Lung microvascular endothelial cell (primary cell): ENCODE data around the gene ARL2BP. TPM values are rescaled to one million over a fixed set of nuclear protein-coding genes. Genes with fewer than 3 reads are reported as not detected.

Experiments used
- DNase-seq, 2 donors: peaks; one replicate each; pipeline versions ENCODE4 v3.0.0 to v3.0.0-alpha.2; 2010; ENCODE audit warnings: low read depth in 2 of 2
- total RNA-seq: library from RNA; depleted of rRNA; stranded (reverse); fragments of >200 nt; gene quantifications from 2 replicates; pipeline ENCODE4 v1.2.1, GENCODE V29; 2014

Gene ARL2BP
- total RNA-seq, 1 donor from 2014 or later, result 40.3 TPM

DNA sequence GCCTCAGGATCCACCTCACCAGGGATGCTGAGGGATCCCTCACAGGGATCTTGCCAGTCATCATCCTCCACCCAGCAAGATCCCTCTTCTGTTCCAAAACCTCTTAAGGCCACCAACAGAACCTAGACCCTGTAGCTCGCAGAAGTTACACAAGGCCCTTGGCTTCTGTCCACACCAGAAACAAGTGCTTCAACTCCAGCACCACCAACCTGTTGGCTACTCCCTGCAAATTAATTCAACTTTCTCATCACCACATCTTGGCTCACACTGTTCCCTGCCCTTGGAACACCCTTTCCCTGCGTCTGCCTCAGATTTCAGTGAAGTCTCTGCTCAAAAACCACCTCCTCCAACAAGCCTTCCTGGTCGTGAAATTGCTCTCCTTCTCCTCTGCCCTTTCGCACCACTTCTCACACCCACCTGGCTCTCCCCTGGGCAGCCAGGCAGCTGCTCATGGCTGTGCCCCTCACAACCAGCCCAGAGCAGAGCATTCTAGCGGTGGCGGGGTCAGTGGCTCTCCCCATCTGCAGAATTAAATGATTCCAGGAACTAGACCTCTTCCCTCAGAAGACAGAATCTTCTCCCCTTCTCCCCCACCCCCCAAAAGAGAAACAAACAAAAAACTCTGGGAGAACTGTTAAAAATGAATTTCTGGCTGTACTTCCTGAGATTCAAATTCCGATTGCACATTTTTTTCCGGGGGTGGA is 37.6 kb downstream of the ARL2BP start:
- no peak for DNase-seq

DNA sequence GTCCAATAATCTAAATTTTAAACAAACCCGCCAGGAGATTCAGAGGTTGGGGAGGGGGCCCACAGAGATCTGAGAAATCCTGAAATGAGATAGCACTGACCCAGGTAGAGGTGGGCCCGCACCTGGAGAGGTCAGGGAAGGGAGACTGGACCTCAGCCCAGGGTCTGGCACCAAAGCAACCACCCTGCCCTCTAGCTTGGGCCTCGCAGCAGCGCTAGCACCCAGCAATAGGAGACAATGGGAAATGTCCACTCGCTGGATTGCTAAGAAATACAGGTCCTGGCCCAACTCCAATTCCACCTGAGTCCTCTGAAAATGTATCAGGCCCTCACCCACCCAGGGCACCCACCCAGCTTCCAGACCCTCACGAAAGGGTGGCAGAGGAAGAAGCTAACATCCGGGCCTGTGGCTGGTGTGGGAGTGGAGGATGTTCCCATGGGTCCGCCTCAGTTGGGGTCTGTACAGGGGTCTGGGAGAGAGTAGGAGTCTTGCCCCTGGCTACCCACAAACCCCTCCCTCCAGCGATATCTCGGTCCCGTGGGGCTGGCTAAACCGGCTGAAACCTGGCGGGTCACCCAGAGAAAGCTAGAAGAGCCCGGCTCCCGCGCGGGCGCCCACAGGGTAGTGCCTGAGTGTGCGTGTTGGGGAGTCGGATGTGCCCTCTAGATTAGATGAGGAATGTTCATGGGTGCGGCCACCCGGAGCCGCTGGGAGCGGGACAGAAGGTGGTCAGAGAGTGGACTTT is 38.3 kb downstream of the ARL2BP start:
- DNase-seq, result no peak

DNA sequence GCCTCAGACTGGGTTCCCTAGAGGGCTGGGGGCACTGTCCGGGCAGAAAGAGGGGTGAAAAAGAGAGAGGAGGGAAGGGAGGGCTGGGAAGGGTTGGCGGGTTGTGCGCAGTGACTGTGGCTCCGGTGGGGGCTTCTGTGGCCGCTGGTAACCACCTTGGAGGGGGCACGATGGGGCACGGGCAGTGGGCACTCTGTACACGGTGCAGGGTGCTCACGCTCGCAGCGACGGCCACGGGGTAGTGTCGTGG is 38.8 kb downstream of the ARL2BP start:
- DNase-seq, result no peak

DNA sequence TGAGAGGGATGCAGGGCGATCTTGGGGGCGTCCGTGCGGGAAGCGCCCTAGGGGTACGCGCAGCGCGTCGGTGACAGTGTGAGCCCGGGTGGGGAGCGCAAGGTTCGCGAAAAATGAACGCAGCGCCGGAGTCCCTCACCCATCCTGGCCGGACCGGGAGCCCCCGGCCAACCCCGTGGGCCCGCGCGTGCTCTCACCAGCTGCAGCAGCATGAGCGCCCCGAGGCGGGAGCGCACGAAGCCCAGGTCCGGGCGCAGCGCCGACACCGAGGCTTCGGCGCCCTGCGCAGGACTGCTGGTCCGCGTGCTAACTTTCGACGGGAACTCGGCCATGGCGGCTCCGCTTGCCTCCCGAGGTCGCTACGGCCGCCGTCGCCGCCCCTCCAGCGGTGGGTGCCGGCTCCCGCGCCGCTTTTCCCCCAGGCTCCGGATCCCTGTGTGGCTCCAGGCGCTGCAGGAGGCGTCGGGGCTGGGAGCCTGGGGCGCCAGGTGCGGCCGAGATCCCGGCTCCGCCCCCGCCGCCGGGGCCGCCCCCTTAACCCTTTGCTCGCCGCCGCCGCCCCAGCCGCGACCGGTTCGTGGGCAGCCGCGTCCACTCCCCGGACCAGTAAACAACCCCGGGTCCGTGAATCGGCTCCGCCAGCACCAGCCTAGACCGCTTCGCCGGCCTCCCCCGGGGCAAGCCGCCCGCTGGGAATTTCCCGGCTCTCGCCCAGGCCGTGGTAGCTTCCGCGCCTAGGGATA is 39.3 kb downstream of the ARL2BP start, which contains the start of gene PLLP:
Gene PLLP (minus strand): TSS at position 464 of the 743 bp plus-strand sequence. CDS start 132 bp downstream, at position 332.
- DNase-seq, result peak; percentile 57 to 62

DNA sequence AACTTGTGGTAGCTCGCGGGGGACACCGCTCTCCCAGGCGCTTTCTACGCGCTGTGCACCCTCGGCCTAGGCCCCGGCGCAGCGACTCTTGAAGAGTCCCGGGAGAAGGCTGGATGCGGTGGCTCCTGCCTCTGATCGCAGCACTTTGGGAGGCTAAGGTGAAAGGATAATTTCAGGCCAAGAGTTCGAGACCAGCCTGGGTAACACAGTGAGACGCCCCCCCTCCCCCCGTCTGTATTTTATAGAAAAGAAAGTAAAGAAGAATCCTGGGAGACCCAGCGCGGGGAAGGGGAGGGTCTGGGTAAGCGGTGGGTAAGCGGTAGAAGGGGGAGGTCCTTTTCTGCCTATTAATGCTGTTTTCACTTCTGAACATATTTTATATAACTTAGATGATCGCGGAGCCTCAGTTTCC is 39.9 kb downstream of the ARL2BP start:
- DNase-seq, result no peak

DNA sequence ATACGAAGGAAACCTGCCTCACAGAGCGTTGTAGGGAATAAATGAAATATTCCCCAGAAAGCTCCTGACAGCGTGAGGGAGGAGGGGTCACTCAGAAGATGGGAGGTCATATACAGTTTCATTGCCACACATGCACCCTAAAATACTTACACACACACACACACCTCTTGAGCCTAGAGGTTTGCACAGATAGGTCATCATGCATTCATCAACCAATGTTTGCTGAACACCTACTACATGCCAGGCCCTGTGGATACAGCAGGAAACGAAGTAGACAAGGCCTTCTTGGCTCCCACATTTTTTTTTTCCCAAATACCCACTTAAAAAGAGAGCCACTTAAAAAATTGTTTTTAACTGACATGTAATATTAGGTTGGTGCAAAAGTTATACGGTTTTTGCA is 40.3 kb downstream of the ARL2BP start:
- DNase-seq, result no peak

DNA sequence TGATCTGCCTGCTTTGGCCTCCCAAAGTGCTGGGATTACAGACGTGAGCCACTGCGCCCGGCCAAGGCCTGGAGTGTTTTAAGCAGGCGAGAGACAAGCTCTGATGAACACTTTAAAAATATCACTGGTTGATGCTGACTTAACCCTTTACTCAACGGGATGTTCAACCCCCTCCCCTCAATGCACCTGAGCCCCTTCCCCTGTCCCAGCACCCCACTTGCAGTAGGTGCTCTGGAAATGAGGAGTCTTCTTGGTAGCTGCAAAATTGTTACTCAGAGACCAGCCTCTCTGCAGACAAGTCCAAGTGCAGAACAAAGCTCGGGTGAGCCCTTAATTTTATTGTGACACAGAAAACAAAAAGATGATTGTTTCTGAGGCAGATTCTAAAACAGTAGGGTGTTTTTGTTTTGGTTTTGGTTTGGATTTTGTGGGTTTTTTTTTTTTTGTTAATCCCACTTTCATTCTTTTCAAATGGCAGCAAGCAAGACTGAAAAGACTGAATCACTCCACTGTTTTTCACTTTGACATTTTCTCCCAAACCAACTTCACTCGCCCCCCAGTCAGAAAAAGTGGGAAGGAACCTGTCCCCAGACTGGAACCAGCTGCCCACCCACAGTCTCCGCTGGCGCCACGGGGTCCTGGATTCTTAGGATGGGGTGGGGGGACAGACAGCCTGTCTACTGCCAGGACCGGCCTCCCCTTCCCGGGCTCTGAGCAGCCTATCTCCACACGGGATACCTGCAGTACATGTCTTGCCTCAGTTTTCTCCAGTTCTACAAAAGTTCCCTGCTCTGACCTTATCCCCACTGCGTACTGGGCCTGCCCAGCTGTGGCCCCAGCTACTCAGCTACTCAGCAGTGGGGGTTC is 44.6 kb downstream of the ARL2BP start:
- DNase-seq, result no peak

DNA sequence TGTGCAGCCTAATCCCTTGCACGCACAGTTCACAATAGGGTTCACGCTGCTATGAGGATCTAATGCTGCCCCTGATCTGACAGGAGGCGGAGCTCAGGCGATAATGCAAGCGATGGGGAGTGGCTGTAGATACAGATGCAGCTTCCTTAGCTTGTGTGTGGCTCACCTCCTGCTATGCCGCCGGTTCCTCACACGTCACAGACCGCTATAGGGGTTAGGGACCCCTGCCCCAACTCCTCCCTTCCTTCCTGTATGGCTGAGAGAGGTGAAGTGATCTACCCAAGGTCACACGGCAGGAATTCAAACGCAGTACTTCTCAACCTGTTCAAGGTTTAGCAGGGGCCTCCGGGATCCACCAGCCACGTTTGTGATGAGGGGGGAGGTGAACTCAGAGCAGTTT is 52.8 kb downstream of the ARL2BP start:
- no peak for DNase-seq

DNA sequence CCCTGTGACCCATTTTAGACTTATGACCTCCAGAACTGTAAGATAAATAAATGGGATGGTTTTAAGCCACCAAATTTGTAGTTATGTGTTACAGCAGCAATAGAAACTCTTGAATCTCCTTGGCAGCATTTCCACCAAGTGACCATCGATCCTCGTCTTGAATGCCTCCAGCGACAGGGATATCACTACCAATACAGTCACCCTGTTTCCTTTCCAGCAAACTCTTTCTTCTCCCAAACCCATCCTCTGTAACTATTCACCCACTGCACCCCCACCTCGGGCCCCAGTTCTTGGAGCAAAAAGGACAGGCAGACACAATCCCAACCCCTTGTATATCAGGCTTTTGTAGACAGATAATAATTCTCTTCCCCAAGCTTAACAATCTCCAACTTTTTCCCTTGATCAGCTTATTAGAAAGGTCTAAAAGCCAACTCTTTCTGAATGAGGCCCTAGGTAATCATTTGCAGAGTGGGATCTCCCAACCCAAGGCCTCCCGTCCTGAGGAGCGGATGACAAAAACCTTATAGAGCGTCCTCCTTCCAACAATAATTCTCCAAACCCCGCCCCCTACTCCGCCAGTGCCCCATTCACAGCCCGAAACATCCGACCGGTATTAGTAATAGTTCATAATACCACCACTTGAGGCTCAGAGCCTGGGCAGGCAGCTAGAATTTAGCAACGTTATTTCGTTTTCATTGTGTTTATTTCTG is 54.1 kb downstream of the ARL2BP start:
- no peak for DNase-seq

DNA sequence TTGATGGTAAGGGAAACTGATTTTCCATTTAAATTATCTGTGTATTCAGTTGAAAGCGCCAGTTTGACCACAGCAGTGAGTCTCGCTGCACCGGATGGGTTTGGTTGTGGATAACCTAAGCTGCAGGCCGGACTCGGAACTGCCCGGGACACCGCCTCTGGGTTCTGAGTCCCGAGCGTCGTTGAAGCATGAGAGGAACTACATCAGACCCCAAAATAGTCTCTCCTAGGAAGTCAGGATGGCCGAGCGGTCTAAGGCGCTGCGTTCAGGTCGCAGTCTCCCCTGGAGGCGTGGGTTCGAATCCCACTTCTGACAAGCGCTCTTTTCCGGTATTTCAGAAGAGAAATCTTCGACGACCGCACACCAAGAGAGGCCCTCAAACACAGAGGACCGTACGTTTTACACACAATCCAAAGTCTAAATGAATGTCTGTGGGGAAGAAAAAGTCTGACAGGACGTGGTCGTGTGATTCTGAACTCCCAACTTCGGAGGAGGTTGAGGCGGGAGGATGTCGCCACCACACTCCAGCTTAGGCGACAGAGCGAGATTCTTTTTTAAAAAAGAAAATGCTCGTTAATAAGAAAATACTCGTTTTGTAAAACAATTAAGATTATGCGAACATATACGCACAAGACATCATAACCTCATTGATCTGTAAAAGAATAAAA is 54.8 kb downstream of the ARL2BP start:
- DNase-seq, result peak; percentile 94

DNA sequence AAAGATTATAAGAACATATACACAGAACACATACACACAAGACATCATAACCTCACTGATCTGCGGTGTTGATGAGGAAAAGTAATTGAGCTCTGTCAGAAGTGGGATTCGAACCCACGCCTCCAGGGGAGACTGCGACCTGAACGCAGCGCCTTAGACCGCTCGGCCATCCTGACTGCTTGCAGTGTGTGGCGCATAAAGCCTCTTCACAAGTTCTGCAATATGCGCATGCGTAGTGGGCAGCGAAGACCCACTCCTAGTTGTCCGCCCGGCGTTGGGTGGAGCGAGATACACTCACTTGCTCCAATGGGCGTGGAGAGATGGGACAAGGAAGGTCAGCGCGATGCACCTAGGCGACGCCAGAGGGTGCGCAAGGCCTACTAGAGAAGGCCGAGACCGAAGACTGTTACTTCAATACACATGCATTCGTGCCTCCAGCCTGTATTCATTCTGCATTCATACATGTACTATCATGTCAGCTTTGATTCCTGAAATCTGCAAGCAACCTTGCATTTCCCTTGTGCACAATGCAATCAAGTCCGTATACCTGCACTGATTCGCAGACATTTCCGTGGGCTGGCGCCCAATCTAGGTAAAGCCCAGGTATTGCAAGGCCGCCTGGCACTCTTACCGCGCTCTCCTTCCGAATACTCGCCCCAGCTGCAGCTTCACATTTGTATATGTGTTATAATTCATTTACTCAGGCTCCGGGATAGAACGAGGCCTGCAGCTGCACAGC is 55.5 kb downstream of the ARL2BP start:
- peak; percentile 99 for DNase-seq

DNA sequence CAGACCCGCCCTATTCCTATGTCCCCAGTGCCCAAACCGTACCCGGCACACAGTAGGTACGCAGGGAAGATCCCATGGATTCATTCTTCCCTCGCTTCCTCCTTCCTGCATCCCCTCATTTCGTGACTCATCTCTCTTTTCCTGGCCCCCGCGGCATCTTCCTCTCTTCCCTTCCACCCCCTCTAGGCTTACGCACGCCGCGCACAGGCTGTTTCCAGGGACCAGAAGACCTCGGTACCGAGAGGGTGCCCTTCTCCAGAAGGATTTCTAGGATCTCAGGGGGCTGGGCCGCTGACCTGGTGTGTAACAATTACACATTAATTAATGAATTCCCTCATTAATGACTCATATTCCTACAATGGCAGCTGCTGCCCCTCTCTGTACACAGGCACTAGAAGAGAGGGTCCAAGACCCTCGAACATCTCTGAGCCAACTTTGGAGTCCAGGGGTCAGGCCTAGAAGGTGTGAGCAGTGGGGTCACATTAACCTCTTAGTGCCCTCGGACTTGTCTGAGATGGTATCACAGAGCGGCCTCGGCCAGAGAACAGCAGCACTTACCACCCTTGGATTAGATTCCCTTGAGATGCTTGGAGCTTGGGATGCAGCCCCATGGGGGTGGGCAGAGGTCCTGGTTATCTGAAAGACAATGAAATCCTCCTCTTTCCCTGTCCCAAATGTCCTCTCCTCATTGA is 56.2 kb downstream of the ARL2BP start:
- DNase-seq, result peak in 1 of 2 donors; percentile 36

Other genes with a start within 250 kb of the ARL2BP start
- gene CPNE2, start 152.7 kb upstream of the ARL2BP start, total RNA-seq, result 41.0 and 41.5 TPM in 2 replicates
- gene PSME3IP1, start 59.2 kb upstream of the ARL2BP start, total RNA-seq, result 45.5 and 47.2 TPM in 2 replicates
- 31.6 and 33.7 TPM in 2 replicates for gene RSPRY1, start 58.9 kb upstream of the ARL2BP start, total RNA-seq
- 5.2 and 6.3 TPM in 2 replicates for gene PLLP, start 39.4 kb downstream of the ARL2BP start, total RNA-seq
- not detected in 2 replicates for gene CCL22, start 113.5 kb downstream of the ARL2BP start, total RNA-seq
- 2.0 and 2.8 TPM in 2 replicates for gene CX3CL1, start 127.2 kb downstream of the ARL2BP start, total RNA-seq
- gene CCL17, start 159.5 kb downstream of the ARL2BP start, total RNA-seq, result not detected in 2 replicates
- gene CIAPIN1, start 202.1 kb downstream of the ARL2BP start, total RNA-seq, result 60.4 and 60.9 TPM in 2 replicates
- 32.7 and 55.8 TPM in 2 replicates for gene COQ9, start 202.2 kb downstream of the ARL2BP start, total RNA-seq
- gene POLR2C, start 217.4 kb downstream of the ARL2BP start, total RNA-seq, result 95.9 and 96.0 TPM in 2 replicates
- 13.9 and 15.0 TPM in 2 replicates for gene DOK4, start 241.2 kb downstream of the ARL2BP start, total RNA-seq